K562 (cell line): ENCODE data around the gene SLC30A1. TPM values are rescaled to one million over a fixed set of nuclear protein-coding genes. Genes with fewer than 3 reads are reported as not detected.
A peak's percentile ranks its signal among the peaks of the same experiment; 100 is the strongest.

Experiments used
- ATAC-seq: fragments of 200-7000 bp; cut with Tn5 transposase; 3 replicates; pipeline ENCODE4 v1.9.1; 2020; ENCODE audit warnings: moderate library complexity
- BruUV-seq: library from RNA; stranded (reverse); fragments of 400-500 nt; replicated peaks from 2 replicates; lab custom pipeline; 2021; lab: Mats Ljungman, UMichigan
- CTCF ChIA-PET: fragments of 300-600 bp; formaldehyde crosslinking; extraction: SDS; loops from one replicate; lab custom pipeline; 2021; ENCODE audit warnings: low intra/inter-chr PET ratio; lab: Yijun Ruan, JAX
- POLR2A ChIA-PET: fragments of 300-600, 350-650 bp; sonication (Branson Sonifier 250); formaldehyde crosslinking; extraction: SDS; loops from one replicate; lab custom pipeline; 2021; ENCODE audit warnings: antibody characterized with exemption, inconsistent platforms; lab: Yijun Ruan, JAX
- DNase-seq, 4 experiments: peaks; one replicate each; pipeline versions ENCODE4 v3.0.0 to v3.0.0-alpha.2; 2011 to 2018; ENCODE audit warnings: low spot score in 3 of 4, mixed read lengths in 3 of 4; ENCODE audit errors: extremely low read depth in 1 of 4
- FAIRE-seq: peaks from 2 replicates; lab custom pipeline; 2011; peaks lifted over from hg19 to GRCh38; lab: Jason Lieb, UNC
- H2AFZ ChIP-seq: 2 replicates; pipeline ENCODE4 v1.6.0; 2011; ENCODE audit warnings: low read depth, low read length, control low read depth, inconsistent platforms
- H3K27ac ChIP-seq: fragments of 200-600 bp; 3 replicates; pipeline ENCODE4 v1.8.0; 2011; ENCODE audit warnings: low read depth, mild to moderate bottlenecking, control low read depth, inconsistent platforms, low read length, moderate library complexity, mixed read lengths; ENCODE audit errors: extremely low read depth
- H3K27me3 ChIP-seq, 2 experiments: fragments of 300-600 bp in 1 of 2; 2 replicates in 1 of 2; 3 replicates in 1 of 2; pipeline versions ENCODE4 v1.6.0 to v1.8.0; 2011; ENCODE audit warnings: inconsistent platforms in 2 of 2, low read length in 2 of 2, mild to moderate bottlenecking in 1 of 2, mixed read lengths in 1 of 2, moderate library complexity in 1 of 2; ENCODE audit not compliant: control insufficient read depth in 2 of 2, insufficient read depth in 2 of 2
- H3K36me3 ChIP-seq: fragments of 300-600 bp; 3 replicates; pipeline ENCODE4 v1.8.0; 2011; ENCODE audit warnings: mild to moderate bottlenecking, low read length, inconsistent platforms; ENCODE audit not compliant: control insufficient read depth, insufficient read depth
- H3K4me1 ChIP-seq, 2 experiments: fragments of 200-600 bp in 1 of 2; replicated peaks in 1 of 2; 2 replicates in 1 of 2; 3 replicates in 1 of 2; pipeline versions ENCODE4 v1.5.1 to v1.8.0; 2011; ENCODE audit warnings: inconsistent platforms in 2 of 2, low read length in 2 of 2, mild to moderate bottlenecking in 1 of 2, mixed read lengths in 1 of 2, moderate library complexity in 1 of 2; ENCODE audit not compliant: control insufficient read depth in 2 of 2, insufficient read depth in 2 of 2
- H3K4me2 ChIP-seq: 2 replicates; pipeline ENCODE4 v1.6.1; 2011; ENCODE audit warnings: low read length, control low read depth, inconsistent platforms, mixed read lengths; ENCODE audit not compliant: insufficient read depth
- H3K4me3 ChIP-seq: fragments of 200-600 bp; sonication (generic), shearing (Covaris generic); 2 replicates; pipeline ENCODE4 v1.5.1; 2016; ENCODE audit warnings: control low read depth, inconsistent platforms
- H3K79me2 ChIP-seq: fragments of 200-600 bp; 3 replicates; pipeline ENCODE4 v1.8.0; 2011; ENCODE audit warnings: low read length, inconsistent platforms; ENCODE audit not compliant: control insufficient read depth, insufficient read depth
- H3K9ac ChIP-seq, 2 experiments: 2 replicates each; pipeline versions ENCODE4 v1.6.0 to v1.6.1; 2011; ENCODE audit warnings: low read depth in 2 of 2, low read length in 2 of 2, control low read depth in 1 of 2, inconsistent platforms in 1 of 2, mild to moderate bottlenecking in 1 of 2, mixed read lengths in 1 of 2; ENCODE audit not compliant: insufficient read depth in 1 of 2
- H3K9me1 ChIP-seq: one replicate; pipeline ENCODE4 v1.6.0; 2011; ENCODE audit warnings: inconsistent platforms, mild to moderate bottlenecking, low read length, moderate library complexity; ENCODE audit not compliant: control insufficient read depth, insufficient read depth
- H3K9me3 ChIP-seq: replicated peaks from 2 replicates; pipeline ENCODE4 v1.5.1; 2011; ENCODE audit warnings: low read depth, low read length, inconsistent platforms; ENCODE audit not compliant: control insufficient read depth, insufficient read depth
- H4K20me1 ChIP-seq: replicated peaks from 2 replicates; pipeline ENCODE4 v1.6.1; 2011; ENCODE audit warnings: low read length, inconsistent platforms, mixed read lengths; ENCODE audit not compliant: control insufficient read depth, insufficient read depth
- ESRRB ChIP-seq: fragments of 250-450 bp; sonication (Bioruptor Pico); IDR thresholded peaks from 2 replicates; pipeline ENCODE4 v1.5.0; 2020; ENCODE audit warnings: mild to moderate bottlenecking, moderate library complexity, borderline replicate concordance
- GABPA ChIP-seq: fragments of 200-800 bp; sonication (Bioruptor generic); conservative IDR thresholded peaks from 2 replicates; pipeline ENCODE4 v1.6.1; 2016; ENCODE audit warnings: low read depth, missing genetic modification characterization, missing compliant biosample characterization
- HMBOX1 ChIP-seq: sonication (generic); IDR thresholded peaks from 2 replicates; pipeline ENCODE4 v1.6.1; 2016
- HMGXB4 ChIP-seq: sonication (generic); formaldehyde crosslinking; IDR thresholded peaks from 2 replicates; pipeline ENCODE4 v1.8.1; 2023; ENCODE audit warnings: mild to moderate bottlenecking, missing genetic modification reagents
- KDM1A ChIP-seq, 2 experiments: fragments of 450-650 bp; IDR thresholded peaks; 2 replicates each; pipeline ENCODE4 v1.6.1; 2016; ENCODE audit warnings: mild to moderate bottlenecking in 2 of 2
- MTA1 ChIP-seq: fragments of 450-650 bp; IDR thresholded peaks from 2 replicates; pipeline ENCODE4 v1.6.1; 2017; ENCODE audit warnings: borderline replicate concordance
- PML ChIP-seq: IDR thresholded peaks from 2 replicates; pipeline ENCODE4 v1.6.1; 2012; ENCODE audit warnings: low read length, inconsistent platforms
- TARDBP ChIP-seq: fragments of 450-650 bp; IDR thresholded peaks from 2 replicates; pipeline ENCODE4 v1.6.1; 2016
- ZNF146 ChIP-seq: IDR thresholded peaks from one replicate; pipeline ENCODE4 v1.6.1; 2018; ENCODE audit warnings: missing compliant biosample characterization; ENCODE audit not compliant: unreplicated experiment
- ZNF407 ChIP-seq: fragments of 450-650 bp; IDR thresholded peaks from 2 replicates; pipeline ENCODE4 v1.6.1; 2016; ENCODE audit warnings: low read depth
- WGBS: fragments of 100-300 bp; shearing (Covaris generic); methylation state at CpG from one replicate; pipeline ENCODE4 v1.1.6; 2016; ENCODE audit warnings: low coverage, mixed read lengths; ENCODE audit not compliant: insufficient coverage; ENCODE audit errors: missing lambda C conversion rate; 5-methylcytosine and 5-hydroxymethylcytosine counted together
- in situ Hi-C: fragments of 300-500 bp; cut with MboI; formaldehyde crosslinking; loops from 4 replicates; pipeline ENCODE4 v1.15.0; 2018; ENCODE audit warnings: inconsistent platforms, mixed read lengths
- intact Hi-C: fragments of 100-400 bp; cut with micrococcal nuclease; formaldehyde crosslinking; loops from 2 replicates; pipeline ENCODE4 v1.14.2; 2022
- polyA plus RNA-seq, 8 experiments: library from polyadenylated mRNA; depleted of rRNA in 4 of 8; stranded (reverse) in 5 of 8; unstranded in 3 of 8; fragments of >200 nt; fragmentation: Nextera tagmentation in 2 of 8; fragmentation: Illumina TruSeq in 1 of 8; extraction: Ambion mirVana in 2 of 8; extraction: Trizol in 1 of 8; gene quantifications; 2 replicates each; pipeline versions ENCODE4 v1.2.1 to v1.2.3, GENCODE V29; 2011 to 2014; ENCODE audit warnings: inconsistent platforms in 1 of 8, missing spikeins in 1 of 8
- total RNA-seq, 7 experiments: library from RNA; depleted of rRNA in 6 of 7; stranded (reverse); fragments of >200 nt in 6 of 7; fragmentation: Illumina TruSeq in 2 of 7; extraction: Trizol in 2 of 7; gene quantifications; 2 replicates each; pipeline versions ENCODE4 v1.2.1 to v1.2.3, GENCODE V29; 2011 to 2021; ENCODE audit warnings: low replicate concordance in 1 of 7

Gene SLC30A1
- total and polyA plus RNA-seq, 9 of the 15 experiments (the other 6 are each of a cell fraction or from before 2014, with no cell fraction given): 4.1 to 14.4 (median 6.6) TPM

GRCh38 chr1:211605034-211605433, 26.1 kb upstream of the SLC30A1 start:
- WGBS: 17% methylated on average over 2 of the region's 2 CpGs
- no peak for ATAC-seq
- Histone ChIP-seq H3K27ac (peak overlapping the region; percentile 83; the same call in 2 of the 3 replicates), H2AFZ (no peak overlapping the region), H3K79me2 (peaks cover 31% of the 10 kb centered on the region), H3K9me1 (no peaks in the 10 kb centered on the region), H3K9me3 (no peaks in the 10 kb centered on the region), H3K4me3 (peak overlapping the region; percentile 49), H4K20me1 (no peaks in the 10 kb centered on the region), H3K4me2 (peak overlapping the region; percentile 98), H3K9ac (peak overlapping the region; percentile 65 to 83; a peak in 3 of 4 replicates), H3K4me1 (peaks cover 18 to 31% of the 10 kb centered on the region in 2 experiments; a peak in 4 of 5 replicates), H3K36me3 (peaks cover 21% of the 10 kb centered on the region), H3K27me3 (no peaks in the 10 kb centered on the region)
- CTCF ChIA-PET: no interaction called here
- DNase-seq: no peak
- no TSS peak for BruUV-seq
- FAIRE-seq: no peak
- POLR2A ChIA-PET: interaction anchor here (0.7 to 4.9 kb wide), 8 partner anchors 9 to 25 kb away, joined by 3 to 31 read pairs (median 10); partner anchors contain the start of gene SLC30A1
- intact Hi-C loops (no loop called here), in situ Hi-C loops (no loop called here)
- no peak for TF ChIP-seq HMGXB4 (CRISPR knock-in tag)
- TF ChIP-seq ESRRB: no peak
- no peak for TF ChIP-seq PML
- no peak for TF ChIP-seq GABPA (tag)
- no peak for TF ChIP-seq ZNF146 (CRISPR knock-in tag)
- TF ChIP-seq KDM1A (IDR thresholded peaks at IDR 0.05): 0 out of 4 replicates have a peak, but pooled peaks of 1 of the 2 experiments have one; percentile 15
- no peak for TF ChIP-seq MTA1
- TF ChIP-seq TARDBP: no peak
- TF ChIP-seq HMBOX1: peak; percentile 89
- TF ChIP-seq ZNF407: no peak
